GM18951 (cell line): ENCODE measurements around the gene ZIC4.

Source experiments
- POLR2A ChIP-seq: IDR thresholded peaks from 4 replicates; pipeline ENCODE4 v1.6.1; 2011; ENCODE audit warnings: mild to moderate bottlenecking; ENCODE audit not compliant: insufficient read length, insufficient read depth; ENCODE audit errors: extremely low read depth
- in situ Hi-C: fragments of 300-500 bp; cut with MboI; formaldehyde crosslinking; loops from one replicate; pipeline ENCODE4 v1.12.0; 2022; ENCODE audit warnings: low sequenced_read_pairs, mixed read lengths, inconsistent platforms; ENCODE audit not compliant: unreplicated experiment

ZIC4 gene

GRCh38 chr3:147343926-147344325 is 62.4 kb downstream of the ZIC4 start:
- no peak for TF ChIP-seq POLR2A
- in situ Hi-C loops = no loop called here

- in situ Hi-C loops = no loop called here
- TF ChIP-seq POLR2A = no peak
Measured at GRCh38 chr3:147341727-147342126, 64.6 kb downstream of the ZIC4 start.

GRCh38 chr3:147336543-147337278 is 69.6 kb downstream of the ZIC4 start:
- no peak for TF ChIP-seq POLR2A
- in situ Hi-C loops = no loop called here
